Activated CD8-positive, alpha-beta memory T cell treated with anti-CD3 and anti-CD28 coated beads for 4 hours (primary cell): ENCODE measurements around the gene ESRRG.

Experiments
- DNase-seq, 2 donors: peaks; one replicate each; pipeline ENCODE4 v3.0.0-alpha.2; 2020; ENCODE audit warnings: low read depth in 2 of 2

Gene ESRRG

DNA sequence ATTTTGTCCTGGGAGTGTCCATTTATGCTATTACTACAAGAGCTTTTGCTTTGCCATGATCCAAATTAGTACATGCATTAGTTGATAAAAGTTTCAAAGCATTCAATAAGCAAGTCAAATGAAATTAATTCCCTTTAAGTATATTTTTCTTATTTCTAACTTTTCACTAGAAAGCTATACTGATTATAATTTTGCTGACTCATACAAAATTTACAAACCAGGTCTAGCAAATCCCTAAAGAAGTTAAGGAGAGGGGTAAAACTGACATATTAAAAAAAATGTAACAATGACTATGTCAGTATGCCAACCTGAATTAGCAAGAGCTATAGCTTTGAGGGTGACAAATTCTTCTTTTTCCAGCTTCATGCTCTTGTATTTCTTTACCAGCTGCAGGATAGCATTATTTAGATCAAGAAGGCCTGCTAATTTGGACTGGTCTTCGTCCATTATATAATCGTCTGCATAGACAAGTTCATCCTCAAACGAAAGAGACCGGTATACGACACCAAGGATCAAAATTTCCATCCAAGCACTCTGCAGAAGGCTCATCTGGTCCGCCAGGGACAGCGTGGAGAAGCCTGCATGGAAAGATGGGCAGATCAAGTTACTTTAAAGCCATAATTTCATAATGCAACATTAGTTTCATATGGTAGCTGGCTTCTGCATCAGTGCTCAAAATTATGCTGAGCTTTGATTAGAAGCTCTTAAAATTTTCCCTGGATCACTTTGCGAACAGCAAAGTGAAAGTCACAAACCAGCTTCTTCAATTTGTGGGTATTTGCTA is 204.2 kb downstream of the ESRRG start:
- DNase-seq, result no peak

DNA sequence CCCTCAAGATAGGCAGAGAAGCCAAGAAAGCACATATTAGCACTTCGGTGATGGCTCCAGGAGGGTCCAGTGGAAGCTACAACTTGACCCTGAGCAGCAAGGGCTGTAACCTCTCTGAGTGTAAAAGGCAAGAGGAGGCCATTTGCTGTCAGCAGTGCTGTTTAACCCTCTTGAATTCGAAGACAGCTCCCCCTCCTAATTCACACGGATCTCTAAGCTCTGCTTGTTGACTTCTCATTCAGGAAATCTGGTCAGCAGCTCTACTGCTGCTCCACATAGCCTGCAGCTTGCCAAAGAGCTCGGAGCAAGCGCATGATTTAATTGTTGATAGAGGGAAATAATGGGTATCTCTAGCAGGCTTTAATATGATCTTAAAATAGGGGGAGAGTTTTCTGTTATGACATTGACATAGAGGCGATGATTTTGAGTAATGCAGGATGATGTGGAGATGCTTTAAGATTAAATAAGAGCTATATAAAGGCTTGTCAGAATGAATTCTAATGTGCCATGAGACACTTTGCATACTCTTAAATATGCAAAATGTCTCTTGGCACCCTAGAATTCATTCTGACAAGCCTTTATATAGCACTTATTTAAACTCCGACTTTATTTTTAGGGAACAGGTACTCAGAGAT is 220.6 kb downstream of the ESRRG start:
- DNase-seq, result no peak

DNA sequence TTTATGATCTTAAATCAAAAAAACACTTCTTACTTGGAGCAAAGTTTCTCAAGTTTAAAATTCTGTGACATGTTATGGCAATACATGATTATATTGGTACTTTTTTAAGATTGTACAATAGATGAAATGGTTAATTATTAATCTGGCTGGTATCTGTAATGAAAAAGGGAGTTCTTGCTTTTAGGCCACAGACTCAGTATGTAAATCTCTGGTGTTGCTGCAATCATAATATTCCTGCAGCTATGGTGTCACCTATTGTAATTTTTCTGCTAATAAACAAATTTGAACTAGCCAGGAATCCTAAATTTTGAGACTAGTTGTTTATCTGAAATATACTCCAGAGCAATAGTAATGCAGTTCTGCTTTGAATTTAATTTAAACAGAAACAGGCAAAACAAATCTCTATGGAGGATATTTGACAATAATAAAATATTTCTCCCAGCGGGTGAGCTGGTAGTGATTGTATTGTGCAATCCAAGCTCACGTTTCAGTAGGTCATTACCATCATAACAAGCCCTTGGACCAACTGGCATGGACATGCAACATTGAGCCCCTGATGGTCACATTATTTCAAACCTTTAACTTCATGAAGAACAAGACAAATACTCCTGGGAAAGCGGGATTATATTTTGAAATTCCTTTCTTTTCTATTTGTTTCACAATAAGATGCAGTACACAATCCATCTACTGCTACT is 222.8 kb downstream of the ESRRG start:
- DNase-seq, result no peak

DNA sequence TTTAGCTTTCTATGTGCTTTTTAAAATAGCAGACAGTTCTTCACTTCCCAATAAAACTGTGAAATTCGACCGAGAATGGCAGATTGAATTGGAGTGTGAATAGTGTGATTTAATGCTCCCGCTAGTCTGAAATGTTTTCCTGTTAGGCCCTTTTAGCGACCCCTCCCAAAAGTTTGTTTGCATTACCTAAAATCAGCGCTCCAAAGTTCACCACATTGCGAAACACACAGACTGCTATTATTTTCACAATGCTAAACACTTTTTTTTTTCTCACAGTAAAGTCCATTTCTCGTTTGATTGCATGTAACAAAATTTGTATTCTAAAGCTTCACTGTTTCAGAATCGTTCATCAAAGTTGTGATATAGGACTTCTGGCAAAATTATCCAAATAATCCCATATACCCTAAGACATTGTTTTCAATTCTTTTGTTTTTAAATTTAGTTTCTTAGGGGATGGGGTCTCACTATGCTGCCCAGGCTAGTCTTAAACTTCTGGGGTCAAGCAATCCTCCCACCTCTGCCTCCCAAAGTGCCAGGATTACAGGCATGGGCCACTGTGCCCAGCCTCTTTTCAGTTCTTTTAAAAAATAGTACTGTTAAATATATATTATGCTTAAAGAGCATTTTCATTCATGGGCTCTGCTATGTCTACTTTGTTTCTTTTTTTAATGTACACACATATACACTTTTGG is 223.5 kb downstream of the ESRRG start:
- no peak for DNase-seq

DNA sequence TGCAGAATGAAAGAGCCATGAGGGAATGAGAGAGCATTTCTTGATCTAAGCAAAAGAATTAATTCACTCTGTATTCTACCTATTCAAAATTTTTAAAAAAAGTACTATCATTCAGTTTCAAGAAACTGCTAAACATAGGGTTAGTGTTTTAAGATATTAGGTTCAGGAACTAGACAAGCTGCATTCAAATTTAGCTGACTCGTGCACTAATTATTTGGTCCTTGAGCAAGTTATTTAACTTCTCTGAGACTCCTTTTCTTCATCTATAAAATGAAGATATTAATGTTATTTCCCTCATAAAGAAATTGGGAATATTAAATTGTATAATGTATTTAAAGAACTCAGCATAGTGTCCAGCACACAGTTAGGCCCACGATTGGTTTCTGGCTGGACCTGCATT is 225.0 kb downstream of the ESRRG start:
- DNase-seq, result no peak

DNA sequence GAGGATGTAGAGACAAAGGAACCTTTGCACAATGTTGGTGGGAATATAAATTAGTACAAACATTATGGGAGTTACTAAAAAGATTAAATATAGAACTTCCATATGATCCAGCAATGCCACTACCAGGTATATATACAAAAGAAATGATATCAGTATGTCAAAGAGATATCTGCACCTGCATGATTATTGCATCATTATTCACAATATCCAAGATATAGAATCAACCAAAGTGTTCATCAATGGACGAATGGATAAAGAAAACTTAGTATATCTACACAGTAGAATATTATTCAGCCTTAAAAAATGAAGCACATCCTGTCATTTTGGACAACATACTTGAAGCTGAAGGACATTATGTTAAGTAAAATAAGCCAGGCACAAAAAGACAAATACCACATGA is 238.2 kb downstream of the ESRRG start:
- no peak for DNase-seq

DNA sequence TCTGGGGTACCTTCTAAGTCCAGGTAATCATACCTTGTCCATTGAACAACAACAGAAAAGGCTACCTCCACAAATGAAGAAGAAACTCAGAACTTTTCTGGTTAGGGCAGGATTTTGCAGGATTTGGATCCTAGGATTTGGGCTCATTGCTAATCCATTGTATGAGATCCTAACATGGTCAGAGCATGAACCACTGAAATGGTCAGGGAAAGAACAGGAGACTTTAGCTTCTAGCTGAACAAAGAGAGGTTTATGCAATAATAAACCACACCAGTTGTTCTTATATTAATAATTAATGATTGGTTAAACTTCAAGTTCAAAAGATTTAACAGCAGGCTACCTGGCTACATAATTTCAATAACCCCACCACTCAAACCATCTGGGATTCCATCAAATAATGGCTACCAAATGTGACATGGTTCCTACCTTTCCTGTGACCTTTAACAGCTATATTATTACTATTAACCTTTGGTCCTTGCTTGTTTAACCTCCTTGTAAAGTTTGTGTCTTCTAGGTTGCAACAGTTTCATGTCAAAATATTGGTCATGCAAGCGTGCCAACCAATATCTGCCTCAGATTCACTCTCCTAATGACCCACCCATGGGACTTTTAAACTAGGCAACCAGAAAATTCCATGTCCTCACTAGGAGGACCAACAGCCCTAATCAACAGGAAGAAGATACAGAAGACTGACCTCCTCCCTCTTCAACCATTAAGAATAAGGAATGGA is 239.4 kb downstream of the ESRRG start:
- no peak for DNase-seq

DNA sequence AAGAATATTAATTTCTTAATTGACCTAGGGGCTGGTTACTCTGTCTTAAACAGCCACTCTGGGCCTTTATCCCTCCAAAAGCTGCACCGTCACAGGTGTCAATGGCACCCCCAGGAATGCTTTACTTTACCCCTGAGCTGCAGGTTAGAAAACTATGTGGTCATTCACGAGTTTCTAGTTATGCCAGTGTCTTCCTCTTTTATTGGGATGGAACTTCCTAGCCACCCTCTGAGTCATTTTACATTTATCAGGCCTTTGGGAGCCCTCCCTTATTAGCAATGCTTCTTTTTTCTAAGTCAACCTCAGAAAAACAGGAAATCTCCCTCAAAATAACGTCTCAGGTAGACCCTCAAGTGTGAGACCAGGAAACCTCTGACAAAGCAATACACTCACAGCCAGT is 240.6 kb downstream of the ESRRG start:
- no peak for DNase-seq

DNA sequence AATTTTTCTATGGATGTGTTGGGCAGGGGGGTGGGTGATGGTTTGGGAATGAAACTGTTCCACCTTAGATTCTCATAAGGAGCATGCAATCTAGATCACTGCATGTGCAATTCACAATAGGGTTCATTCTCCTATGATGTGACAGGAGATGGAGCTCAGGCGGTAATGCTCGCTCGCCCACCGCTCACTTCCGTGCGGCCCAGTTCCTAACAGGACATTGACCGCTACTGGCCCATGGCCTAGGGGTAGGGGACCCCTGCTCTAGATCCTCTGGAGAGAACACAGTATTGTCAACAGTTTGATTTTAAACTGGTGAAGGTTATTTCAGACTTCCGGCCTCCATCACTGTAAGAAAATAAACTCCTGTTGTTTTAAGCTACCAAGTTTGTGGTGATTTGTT is 245.0 kb downstream of the ESRRG start:
- no peak for DNase-seq

DNA sequence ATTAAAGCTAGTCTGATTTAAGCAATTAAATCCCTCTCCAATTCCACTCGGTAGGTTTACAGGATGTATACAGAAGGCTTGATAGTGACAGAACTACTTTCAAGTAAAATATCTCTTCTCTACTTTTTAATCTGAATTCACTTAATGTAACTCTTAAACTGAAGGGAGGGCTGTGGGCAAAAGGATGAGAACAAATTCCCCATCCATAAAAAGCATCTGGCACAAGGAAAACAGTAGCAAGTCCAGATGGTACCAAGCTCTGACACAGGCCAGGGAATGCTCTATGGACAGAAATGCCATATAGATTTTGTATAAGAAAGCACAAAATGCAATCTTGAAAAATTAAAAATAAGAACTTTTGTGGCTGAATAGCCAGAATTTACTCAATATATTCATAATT is 246.9 kb downstream of the ESRRG start:
- no peak for DNase-seq

DNA sequence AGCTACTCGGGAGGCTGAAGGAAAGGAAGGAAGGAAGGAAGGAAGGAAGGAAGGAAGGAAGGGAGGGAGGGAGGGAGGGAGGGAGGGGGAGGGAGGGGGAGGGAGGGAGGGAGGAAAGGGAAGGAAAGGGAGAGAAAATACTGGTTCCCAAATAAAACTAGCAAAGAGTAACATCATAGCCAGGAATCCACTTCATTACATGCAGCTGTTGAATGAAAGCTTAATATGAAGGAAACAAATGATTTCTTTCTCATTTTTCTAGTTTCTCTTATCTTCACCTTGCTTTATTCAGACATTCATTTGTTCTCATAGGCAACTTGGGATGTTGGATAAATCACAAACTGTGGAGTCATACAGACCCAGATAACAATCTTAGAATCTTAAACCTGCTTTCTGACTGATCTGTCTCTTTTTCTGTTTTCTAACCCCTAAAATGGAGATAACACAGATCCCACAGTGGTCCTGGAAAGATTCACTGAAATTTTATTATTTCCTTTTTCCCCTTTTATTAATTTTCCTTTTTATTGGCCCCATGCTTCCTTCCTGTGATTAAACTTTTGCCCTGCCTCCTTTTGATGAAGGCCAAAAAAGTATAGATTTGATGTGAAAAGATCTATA is 247.5 kb downstream of the ESRRG start:
- DNase-seq, result no peak

DNA sequence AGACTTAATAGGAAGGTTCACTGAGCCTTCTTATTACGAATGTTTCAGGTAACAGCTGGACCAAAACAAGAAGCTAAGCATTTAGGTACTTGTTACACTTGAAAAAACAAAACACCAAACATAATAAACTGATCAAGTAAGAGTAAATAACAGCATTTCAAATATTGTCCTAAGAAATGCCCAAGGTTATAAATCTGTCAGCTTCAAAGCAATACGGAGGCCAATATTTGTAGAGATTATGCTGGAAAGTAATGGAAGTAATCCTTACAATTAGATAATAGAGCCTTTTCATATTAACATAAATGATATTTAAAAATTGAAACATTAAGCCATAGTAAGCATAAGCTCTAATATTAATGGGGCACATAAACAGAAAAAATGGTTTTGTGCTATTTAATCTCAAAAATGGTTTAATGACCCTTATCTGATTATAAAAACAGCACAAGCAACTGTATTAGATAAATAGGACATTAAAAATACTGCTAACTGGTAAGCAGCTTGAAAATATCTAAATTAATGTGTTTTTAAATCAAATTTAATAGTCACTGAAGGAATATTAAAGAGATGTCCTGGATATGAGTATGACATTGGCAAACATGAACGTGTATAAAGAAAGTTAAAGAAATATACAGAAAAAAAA is 256.9 kb downstream of the ESRRG start:
- no peak for DNase-seq

DNA sequence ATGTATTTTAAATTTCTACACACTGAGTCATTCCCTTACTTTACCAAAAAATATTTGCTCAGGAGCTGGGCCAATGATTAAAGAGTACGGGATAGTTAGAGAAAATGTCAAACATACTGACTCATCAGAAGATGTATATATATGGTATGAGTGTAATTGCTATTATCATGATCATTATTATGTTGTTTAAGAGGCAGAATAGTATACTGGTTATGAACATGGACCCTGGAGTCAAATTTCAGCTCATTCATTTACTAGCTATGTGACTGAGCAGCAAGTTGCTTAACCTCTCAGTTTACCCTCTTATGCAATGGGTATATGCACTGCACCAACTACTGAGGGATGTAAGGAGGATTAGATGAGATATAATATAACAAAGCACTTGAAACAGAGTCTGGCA is 258.7 kb downstream of the ESRRG start:
- no peak for DNase-seq

DNA sequence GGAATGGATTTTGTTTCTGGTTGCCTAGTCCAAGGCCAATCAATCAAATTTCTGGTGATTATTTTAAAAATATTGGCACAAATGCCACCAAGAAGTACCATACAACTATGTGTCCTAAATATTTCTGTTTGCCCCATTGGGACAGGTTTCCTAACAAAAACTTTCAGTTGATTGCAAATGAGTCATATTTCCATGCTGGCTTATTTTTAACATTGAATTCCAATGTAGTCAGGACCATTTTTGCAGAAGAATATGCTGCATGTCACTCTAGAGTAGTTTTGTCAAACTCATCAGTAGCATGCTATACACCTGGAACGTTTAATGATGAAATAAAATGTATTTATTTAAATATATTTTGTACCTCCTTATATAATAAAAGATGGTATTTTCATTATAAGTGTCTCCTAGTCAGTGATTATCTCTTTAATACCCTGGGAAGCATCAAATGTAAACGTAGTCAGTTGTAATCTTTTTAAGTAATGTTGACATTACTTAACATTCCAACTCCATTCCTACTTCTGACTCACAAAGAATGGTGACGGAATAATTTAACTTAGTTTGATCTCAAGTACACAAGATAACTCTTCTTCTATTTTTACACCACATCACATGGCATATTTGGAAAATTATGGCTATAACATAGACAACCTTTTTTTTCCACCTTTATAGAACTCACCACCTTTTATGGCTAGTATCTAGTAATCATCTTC is 261.0 kb downstream of the ESRRG start:
- no peak for DNase-seq

DNA sequence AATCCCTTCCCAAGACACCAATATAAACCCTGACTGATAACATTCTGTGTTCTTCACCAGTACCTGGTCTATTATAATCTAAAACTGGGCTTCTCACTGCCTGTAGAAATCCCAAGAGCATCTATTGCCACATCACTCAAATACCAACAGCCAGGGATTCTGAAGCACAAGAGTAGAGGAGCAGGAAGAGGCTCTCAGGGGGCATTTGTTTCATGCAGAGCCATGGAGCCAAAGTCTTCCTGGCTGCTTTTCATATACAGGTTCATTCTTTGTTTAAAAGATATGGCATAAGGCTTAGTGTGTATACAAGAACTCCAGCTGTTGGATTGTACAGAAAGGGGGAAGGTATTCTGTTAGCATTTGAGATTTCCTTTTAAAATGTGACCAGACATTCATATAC is 261.8 kb downstream of the ESRRG start:
- DNase-seq, result no peak

DNA sequence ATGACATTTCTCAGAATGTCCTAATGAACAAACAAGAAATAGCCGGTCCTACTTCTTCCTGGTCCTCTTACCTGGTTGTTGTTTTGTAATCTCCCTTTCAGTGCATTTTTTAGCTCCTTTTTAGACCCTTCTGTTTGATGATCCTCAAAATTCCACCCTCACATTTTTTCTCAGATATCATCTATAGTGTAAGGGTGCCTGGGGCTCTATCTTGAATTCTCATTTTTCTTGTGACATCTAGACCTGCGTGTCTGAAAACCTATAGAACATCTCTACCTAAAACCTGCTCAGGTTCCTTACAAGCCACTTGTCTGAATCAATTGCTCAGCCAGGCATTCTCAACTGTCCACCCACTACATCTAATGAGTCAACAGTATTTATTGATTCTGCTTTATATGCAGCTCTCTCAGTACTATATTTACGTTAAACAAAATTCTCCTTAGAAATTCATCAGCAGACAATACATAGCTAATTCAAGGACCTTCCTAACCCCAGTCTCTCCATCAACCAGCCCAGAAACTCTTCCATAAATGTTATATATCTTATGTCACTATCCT is 263.5 kb downstream of the ESRRG start:
- DNase-seq, result no peak

DNA sequence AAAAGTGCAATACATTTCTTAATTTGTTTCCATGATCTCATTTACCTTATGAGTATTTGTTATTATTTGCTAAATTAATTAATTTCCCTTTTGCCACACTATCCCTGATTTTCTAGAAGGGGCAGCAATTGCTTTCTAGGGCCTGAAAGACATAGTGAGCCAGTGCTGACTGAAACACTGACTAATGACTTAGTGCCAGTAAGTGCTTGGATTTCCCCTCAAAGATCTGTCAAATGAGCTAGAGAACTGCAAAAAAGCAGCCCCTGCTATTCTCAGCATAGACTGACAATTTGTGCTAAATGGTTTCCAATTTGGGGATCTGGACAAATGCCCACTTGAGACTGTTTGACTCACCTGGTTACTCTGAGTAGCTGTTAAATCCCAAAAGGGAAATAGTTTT is 264.4 kb downstream of the ESRRG start:
- no peak for DNase-seq

DNA sequence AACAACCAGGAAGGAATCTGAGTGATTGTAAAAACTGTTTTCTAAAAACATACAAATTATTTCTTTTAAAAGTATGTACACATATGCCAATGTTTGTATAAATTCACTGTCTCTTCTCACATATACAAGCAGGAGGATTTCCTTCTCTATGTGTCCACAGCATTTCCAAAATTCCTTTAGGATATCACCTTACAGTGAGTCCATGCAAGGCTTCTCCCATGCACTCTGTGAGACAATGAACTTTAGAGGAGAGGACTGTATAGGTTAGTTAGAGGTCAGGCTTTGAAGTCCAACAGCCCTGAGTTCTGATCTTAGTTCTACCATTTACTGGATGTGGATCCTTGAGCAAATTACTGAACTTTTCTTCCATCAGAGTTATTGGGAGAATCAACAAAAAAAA is 265.9 kb downstream of the ESRRG start:
- DNase-seq, result no peak

DNA sequence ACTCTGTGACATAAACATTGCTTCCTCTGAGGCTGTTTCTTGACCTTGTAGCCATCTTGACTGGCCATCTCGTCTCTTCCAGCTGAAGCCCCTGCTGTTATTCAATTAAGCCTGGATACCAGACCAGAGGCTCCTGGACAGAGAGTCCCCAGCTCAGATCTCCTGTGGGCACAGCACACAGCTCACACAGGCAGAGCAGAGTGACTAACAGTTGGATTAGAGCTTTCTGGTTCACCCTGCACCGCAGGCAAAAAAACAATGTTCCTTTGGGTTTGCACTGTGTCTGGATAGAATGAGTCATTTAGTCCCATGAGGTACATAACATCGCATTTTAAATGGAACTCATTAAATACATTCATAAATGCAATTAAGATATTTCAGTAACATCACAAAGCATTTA is 266.5 kb downstream of the ESRRG start:
- DNase-seq, result no peak

DNA sequence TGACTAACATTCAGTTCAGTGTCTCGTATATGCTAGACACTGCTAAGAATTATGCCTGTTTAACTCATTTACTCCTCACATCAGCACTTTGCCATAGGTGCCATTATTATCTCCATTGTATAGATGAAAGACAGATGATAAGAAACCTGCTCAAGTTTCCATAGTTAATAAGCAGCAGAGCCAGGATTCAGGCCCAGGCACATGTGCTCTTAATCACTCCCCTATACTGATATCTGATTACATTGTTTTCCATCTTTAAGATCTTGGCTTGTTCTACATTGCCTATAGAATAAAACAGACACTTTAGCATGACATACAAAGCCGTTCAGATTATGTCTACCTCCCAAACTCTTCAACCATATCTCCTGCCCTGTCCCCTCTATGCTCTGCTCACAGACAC is 269.5 kb downstream of the ESRRG start:
- DNase-seq, result no peak
